ENCODE data around the gene PSRC1. TPM values are rescaled to one million over a fixed set of nuclear protein-coding genes. Genes with fewer than 3 reads are reported as not detected.

PSRC1 gene
- total RNA-seq, 1 donor from 2014 or later: 67.9 TPM

- H3K4me3 ChIP-seq (ENCODE audit: low read depth, low read length): no peak overlapping the region
- no peak for DNase-seq (ENCODE audit: low read depth)
- TF ChIP-seq CTCF (conservative IDR thresholded peaks at IDR 0.05; ENCODE audit: low read depth, low read length): no peak
These were observed 3.2 kb downstream of the PSRC1 start for GRCh38 chr1:109279615-109280278.

GRCh38 chr1:109277434-109278204 is 5.3 kb downstream of the PSRC1 start:
- peak; percentile 88 for TF ChIP-seq CTCF (conservative IDR thresholded peaks at IDR 0.05; ENCODE audit: low read depth, low read length)
- no peak for DNase-seq (ENCODE audit: low read depth)
- H3K4me3 ChIP-seq (ENCODE audit: low read depth, low read length): no peak overlapping the region

- H3K4me3 ChIP-seq (ENCODE audit: low read depth, low read length): no peak overlapping the region
- DNase-seq (ENCODE audit: low read depth): no peak
- TF ChIP-seq CTCF (conservative IDR thresholded peaks at IDR 0.05; ENCODE audit: low read depth, low read length): no peak
These were observed 7.1 kb downstream of the PSRC1 start for GRCh38 chr1:109275706-109276345.

- TF ChIP-seq CTCF (conservative IDR thresholded peaks at IDR 0.05; ENCODE audit: low read depth, low read length): no peak
- no peak for DNase-seq (ENCODE audit: low read depth)
- H3K4me3 ChIP-seq (ENCODE audit: low read depth, low read length): peak overlapping the region; percentile 28
These were observed 8.1 kb downstream of the PSRC1 start for GRCh38 chr1:109274533-109275476.

- TF ChIP-seq CTCF (conservative IDR thresholded peaks at IDR 0.05; ENCODE audit: low read depth, low read length): no peak
- DNase-seq (ENCODE audit: low read depth): no peak
- no peak overlapping the region for H3K4me3 ChIP-seq (ENCODE audit: low read depth, low read length)
These were observed 9.2 kb downstream of the PSRC1 start for GRCh38 chr1:109273570-109274288.
